ENCODE measurements around the gene RNF224. TPM values are rescaled to one million over a fixed set of nuclear protein-coding genes. Genes with fewer than 3 reads are reported as not detected.

Gene RNF224
- total RNA-seq, 4 donors from 2014 or later: not detected

- TF ChIP-seq, protein P1, sequence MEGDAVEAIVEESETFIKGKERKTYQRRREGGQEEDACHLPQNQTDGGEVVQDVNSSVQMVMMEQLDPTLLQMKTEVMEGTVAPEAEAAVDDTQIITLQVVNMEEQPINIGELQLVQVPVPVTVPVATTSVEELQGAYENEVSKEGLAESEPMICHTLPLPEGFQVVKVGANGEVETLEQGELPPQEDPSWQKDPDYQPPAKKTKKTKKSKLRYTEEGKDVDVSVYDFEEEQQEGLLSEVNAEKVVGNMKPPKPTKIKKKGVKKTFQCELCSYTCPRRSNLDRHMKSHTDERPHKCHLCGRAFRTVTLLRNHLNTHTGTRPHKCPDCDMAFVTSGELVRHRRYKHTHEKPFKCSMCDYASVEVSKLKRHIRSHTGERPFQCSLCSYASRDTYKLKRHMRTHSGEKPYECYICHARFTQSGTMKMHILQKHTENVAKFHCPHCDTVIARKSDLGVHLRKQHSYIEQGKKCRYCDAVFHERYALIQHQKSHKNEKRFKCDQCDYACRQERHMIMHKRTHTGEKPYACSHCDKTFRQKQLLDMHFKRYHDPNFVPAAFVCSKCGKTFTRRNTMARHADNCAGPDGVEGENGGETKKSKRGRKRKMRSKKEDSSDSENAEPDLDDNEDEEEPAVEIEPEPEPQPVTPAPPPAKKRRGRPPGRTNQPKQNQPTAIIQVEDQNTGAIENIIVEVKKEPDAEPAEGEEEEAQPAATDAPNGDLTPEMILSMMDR (IDR thresholded peaks at IDR 0.05; ENCODE audit: low read depth): no peak
These were observed 4.2 kb downstream of the RNF224 start for GRCh38 chr9:137231372-137232039.

- TF ChIP-seq, protein P1 (IDR thresholded peaks at IDR 0.05; ENCODE audit: low read depth): no peak
These were observed 4.8 kb downstream of the RNF224 start for GRCh38 chr9:137232101-137232500.

- TF ChIP-seq, protein P1 (IDR thresholded peaks at IDR 0.05; ENCODE audit: low read depth): no peak
These were observed 5.2 kb downstream of the RNF224 start for GRCh38 chr9:137232510-137232909.

- TF ChIP-seq, protein P1 (IDR thresholded peaks at IDR 0.05; ENCODE audit: low read depth): no peak
These were observed 6.1 kb downstream of the RNF224 start for GRCh38 chr9:137233143-137233980.

- TF ChIP-seq, protein P1 (IDR thresholded peaks at IDR 0.05; ENCODE audit: low read depth): no peak
These were observed 6.9 kb downstream of the RNF224 start for GRCh38 chr9:137234055-137234697.

DNA sequence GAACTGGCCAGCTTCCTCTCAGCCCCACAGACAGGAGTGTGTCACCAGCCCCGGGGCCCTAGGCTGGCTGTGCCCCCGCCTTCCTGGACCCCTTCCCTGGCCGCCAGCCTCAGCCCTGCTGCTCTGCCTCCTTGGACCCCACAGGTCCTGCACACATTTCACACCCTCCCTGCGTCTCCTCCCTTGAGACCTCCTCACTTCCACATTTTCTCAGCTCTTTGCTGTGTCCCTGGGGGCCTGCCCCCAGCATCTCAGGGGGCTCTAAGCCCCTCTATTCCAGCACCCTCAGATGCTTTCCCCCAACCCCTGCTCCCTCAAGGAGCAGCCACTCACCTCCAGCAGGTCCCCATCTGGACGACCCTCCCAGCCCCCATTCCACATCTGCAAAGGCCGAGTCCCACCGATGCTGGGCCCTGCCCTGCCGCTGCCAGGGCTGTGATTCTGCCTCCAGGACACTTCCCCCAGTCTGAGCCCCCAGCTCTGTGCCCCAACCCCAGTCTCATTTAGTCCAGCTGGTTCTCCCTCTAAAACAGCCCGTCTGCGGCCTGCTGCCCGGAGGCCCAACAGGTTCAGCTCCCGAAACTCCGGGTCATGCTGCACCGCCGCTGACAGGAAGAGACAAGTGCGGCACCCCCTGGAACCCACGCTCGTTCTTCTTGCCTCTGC is 7.6 kb downstream of the RNF224 start:
- TF ChIP-seq, protein P1 (IDR thresholded peaks at IDR 0.05; ENCODE audit: low read depth): no peak
